ENCODE results near the gene CRABP2.

CRABP2 gene

GRCh38 chr1:156652131-156652991 lies 53.0 kb downstream of the CRABP2 start:
- no peak for DNase-seq
